Heart right ventricle (tissue), 16 donors: ENCODE measurements around the gene ANO2. TPM values are rescaled to one million over a fixed set of nuclear protein-coding genes. Genes with fewer than 3 reads are reported as not detected.
A peak's percentile ranks its signal among the peaks of the same experiment; 100 is the strongest.

Experiments used
- ATAC-seq, 8 donors: fragments of 200-7000 bp; cut with Tn5 transposase; one replicate each; pipeline ENCODE4 v1.9.1; 2020; ENCODE audit warnings: mild to moderate bottlenecking in 8 of 8, moderate library complexity in 8 of 8, moderate number of reproducible peaks in 1 of 8
- DNase-seq, 2 donors: peaks; one replicate each; pipeline ENCODE4 v3.0.0-alpha.2; 2020
- H3K27ac ChIP-seq, 10 donors: fragments of 200-600 bp; sonication (generic) in 2 of 10; one replicate each; pipeline versions ENCODE4 v1.5.0 to v1.8.0; 2020 to 2022; ENCODE audit warnings: mild to moderate bottlenecking in 3 of 10
- H3K27me3 ChIP-seq, 7 donors: fragments of 200-600 bp; one replicate each; pipeline ENCODE4 v1.8.0; 2021 to 2022; ENCODE audit warnings: mild to moderate bottlenecking in 2 of 7
- H3K36me3 ChIP-seq, 9 donors: fragments of 200-600 bp; sonication (generic) in 1 of 9; one replicate each; pipeline versions ENCODE4 v1.5.0 to v1.8.0; 2020 to 2022; ENCODE audit warnings: mild to moderate bottlenecking in 2 of 9
- H3K4me1 ChIP-seq, 9 donors: fragments of 200-600 bp; sonication (generic) in 1 of 9; one replicate each; pipeline versions ENCODE4 v1.5.0 to v1.8.0; 2020 to 2022; ENCODE audit warnings: mild to moderate bottlenecking in 4 of 9
- H3K4me3 ChIP-seq, 10 donors: fragments of 200-600 bp; sonication (generic) in 2 of 10; one replicate each; pipeline versions ENCODE4 v1.5.0 to v1.8.0; 2020 to 2022; ENCODE audit warnings: mild to moderate bottlenecking in 7 of 10, moderate library complexity in 2 of 10
- H3K9me3 ChIP-seq, 11 donors: fragments of 200-600 bp in 10 of 11; sonication (generic) in 2 of 11; one replicate each; pipeline versions ENCODE4 v1.5.0 to v1.8.0; 2013 to 2022; ENCODE audit warnings: mild to moderate bottlenecking in 2 of 11, control low read depth in 1 of 11, moderate library complexity in 1 of 11
- CTCF ChIP-seq, 9 donors: fragments of 200-600 bp; sonication (generic) in 2 of 9; IDR thresholded peaks; one replicate each; pipeline versions ENCODE4 v1.5.0 to v1.8.0; 2021 to 2022; ENCODE audit warnings: antibody characterized with exemption in 9 of 9, mild to moderate bottlenecking in 5 of 9, moderate library complexity in 1 of 9
- WGBS, 2 donors: extraction: QIAGEN DNeasy Blood & Tissue Kit; methylation state at CpG; one replicate each; pipeline ENCODE4 v1.1.7; 2013; ENCODE audit warnings: inconsistent platforms in 1 of 2; 5-methylcytosine and 5-hydroxymethylcytosine counted together
- intact Hi-C, 10 donors: fragments of 100-400 bp; cut with DNase I; formaldehyde crosslinking; loops; one replicate each; pipeline versions ENCODE4 v1.11.1 to v1.14.2; 2022
- polyA plus RNA-seq, 2 donors: library from polyadenylated mRNA; stranded (reverse); fragments of 200-250 nt; gene quantifications; one replicate each; pipeline ENCODE4 v1.2.3, GENCODE V29; 2013
- total RNA-seq, 10 donors: library from RNA; stranded (reverse); fragmentation: NEBNext Ultra II Directional in 3 of 10; extraction: Animal tissue kit (Norgen Biotek cat#: 25700) in 3 of 10; gene quantifications; one replicate each; pipeline versions ENCODE4 v1.2.1 to v1.2.4, GENCODE V29; 2021 to 2023
- donor health status: Arrhythmogenic right ventricular cardiomyopathy.
- donor health status: ischemic (EF 13 %, LVEDD 7.1; RV severe dilation, severe dysfunction).
- donor health status: healthy with polysubstance abuse.
- donor health status: DM: no; HTN: yes; CAD: no.
- donor health status: DM: no; HTN: no; CAD: no.
- donor health status: ischemic (EF 25% LVEDD 6.9; RV normal size, moderate dysfunction).
- donor health status: ischemic (EF 25% LVEDD 5.7; RV mildly dilated, moderate dysfunction).
- donor health status: healthy.
- donor health status: DM: yes; HTN: yes; CAD: no.
- donor health status: Ischemic cardiomyopathy.
- donor health status: ischemic (EF 35%, LVEDD 5.7; RV mildly dilated, moderate dysfunction).
- donor health status: nonischemic (EF 11% LVEDD 7.7; RV severe dilation, severe dysfunction).
- donor health status: DM: yes; HTN: yes; CAD: no.
- donor health status: PGD.
- donor health status: ischemic (EF 29% LVEDD 5.4; RV normal size, mild dysfunction).
- donor health status: nonischemic (EF 23%, LVEDD 6.1; RV moderate dilation, normal function).

ANO2 gene
- total and polyA plus RNA-seq, 12 donors: 4.0 to 15.2 (median 12.0) TPM

- Histone ChIP-seq H3K36me3 (peaks cover 0 to 80% (median 15%) of the 10 kb centered on the region in 9 donors), H3K4me1 (peaks cover 0 to 49% (median 28%) of the 10 kb centered on the region in 9 donors), H3K27me3 (peaks cover 0 to 7% (median 0%) of the 10 kb centered on the region in 7 donors), H3K9me3 (peaks cover 0 to 5% (median 0%) of the 10 kb centered on the region in 11 donors), H3K27ac (no peak overlapping the region), H3K4me3 (no peak overlapping the region)
- 84 to 87% methylated on average over 6 of the region's 6 CpGs for WGBS, 2 donors
- ATAC-seq: no peak
- no peak for DNase-seq
- TF ChIP-seq CTCF (IDR thresholded peaks at IDR 0.05): no peak
- intact Hi-C loops: no loop called here
Measured at GRCh38 chr12:5977556-5977955, 32.5 kb upstream of the ANO2 start.

- H3K9me3 ChIP-seq: peaks cover 0 to 5% (median 0%) of the 10 kb centered on the region in 11 donors
- no peak for ATAC-seq
- no peak for TF ChIP-seq CTCF (IDR thresholded peaks at IDR 0.05)
- H3K4me3 ChIP-seq: no peak overlapping the region
- WGBS, 2 donors: 43 to 49% methylated on average over 6 of the region's 6 CpGs
- intact Hi-C loops: no loop called here
- H3K36me3 ChIP-seq: peaks cover 0 to 80% (median 15%) of the 10 kb centered on the region in 9 donors
- H3K4me1 ChIP-seq: peaks cover 0 to 49% (median 28%) of the 10 kb centered on the region in 9 donors
- peaks cover 0 to 7% (median 0%) of the 10 kb centered on the region in 7 donors for H3K27me3 ChIP-seq
- no peak for DNase-seq
- H3K27ac ChIP-seq: no peak overlapping the region
Measured at GRCh38 chr12:5976711-5977110, 31.7 kb upstream of the ANO2 start.

GRCh38 chr12:5976196-5976595, 31.1 kb upstream of the ANO2 start:
- peaks cover 0 to 5% (median 0%) of the 10 kb centered on the region in 11 donors for H3K9me3 ChIP-seq
- H3K4me3 ChIP-seq: no peak overlapping the region
- ATAC-seq (no peak), DNase-seq (no peak)
- peaks cover 0 to 7% (median 0%) of the 10 kb centered on the region in 7 donors for H3K27me3 ChIP-seq
- H3K4me1 ChIP-seq: peaks cover 0 to 49% (median 28%) of the 10 kb centered on the region in 9 donors
- H3K36me3 ChIP-seq: peaks cover 0 to 80% (median 11%) of the 10 kb centered on the region in 9 donors
- WGBS, 2 donors: 93% methylated on average over 9 of the region's 9 CpGs
- intact Hi-C loops: no loop called here
- no peak for TF ChIP-seq CTCF (IDR thresholded peaks at IDR 0.05)
- no peak overlapping the region for H3K27ac ChIP-seq

- no peaks in the 10 kb centered on the region for H3K9me3 ChIP-seq
- ATAC-seq: peak in 6 of 8 donors; percentile 27 to 64 (median 52)
- no peak for TF ChIP-seq CTCF (IDR thresholded peaks at IDR 0.05)
- peaks cover 0 to 7% (median 0%) of the 10 kb centered on the region in 7 donors for H3K27me3 ChIP-seq
- peaks cover 0 to 85% (median 7%) of the 10 kb centered on the region in 9 donors for H3K36me3 ChIP-seq
- 56 to 73% methylated on average over 8 of the region's 8 CpGs for WGBS, 2 donors
- no peak overlapping the region for H3K4me3 ChIP-seq
- H3K4me1 ChIP-seq: peaks cover 0 to 44% (median 28%) of the 10 kb centered on the region in 9 donors
- peak overlapping the region in 3 of 10 donors; percentile 13 to 34 (median 29) for H3K27ac ChIP-seq
- intact Hi-C loops: no loop called here
- DNase-seq: no peak
Measured at GRCh38 chr12:5973461-5974115, 28.5 kb upstream of the ANO2 start.
